ENCODE data around the gene KHDC4. TPM values are rescaled to one million over a fixed set of nuclear protein-coding genes. Genes with fewer than 3 reads are reported as not detected.

KHDC4 gene
- total and polyA plus RNA-seq, 9 of the 15 experiments (the other 6 are each of a cell fraction or from before 2014, with no cell fraction given): 12.1 to 185 (median 65.6) TPM

DNA sequence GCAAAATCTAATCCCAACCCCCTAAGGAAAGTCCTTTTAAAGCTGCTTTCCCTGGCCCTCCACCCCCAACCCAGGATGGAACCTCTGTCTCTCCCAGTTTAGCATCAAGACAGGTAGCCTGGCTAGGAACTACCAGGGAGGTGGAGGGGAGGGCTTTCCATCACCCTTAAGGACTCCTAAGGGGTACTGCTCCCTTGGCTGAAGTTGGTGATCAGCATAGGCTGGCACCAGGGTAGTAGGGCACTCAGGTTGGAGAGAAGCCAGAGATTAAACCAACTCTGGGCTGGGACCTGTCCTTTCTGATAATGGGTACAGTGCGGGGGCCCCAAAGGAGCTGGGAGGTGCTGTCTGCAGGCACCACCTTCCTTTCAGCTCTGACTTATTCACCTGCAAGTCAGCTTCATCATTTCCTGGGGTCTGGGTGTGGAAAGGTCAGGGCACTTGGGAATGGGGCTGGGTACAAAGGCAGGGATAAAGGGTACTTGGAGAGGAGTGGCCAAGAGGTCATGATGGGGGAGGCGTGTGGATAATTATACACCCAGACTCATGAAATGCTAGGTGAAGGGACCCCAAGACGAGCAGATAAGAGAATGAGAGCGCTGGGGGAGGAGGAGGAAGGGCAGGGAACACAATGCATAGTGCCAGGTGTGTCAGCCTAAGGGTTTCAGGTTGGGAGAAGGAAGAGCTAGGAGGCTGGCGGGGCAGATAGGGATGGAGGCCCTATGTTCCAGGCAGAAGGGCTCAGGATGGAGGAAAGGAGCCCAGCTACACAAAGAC lies 42.9 kb upstream of the KHDC4 start (continued):
- TF ChIP-seq ZNF175 (CRISPR knock-in tag; IDR thresholded peaks at IDR 0.05; ENCODE audit: low read depth) (0 out of 2 replicates have a peak, but pooled peaks have one; percentile 22), LARP7 (IDR thresholded peaks at IDR 0.05) (peak; percentile 52; the same call in 1 of the 2 replicates), HBP1 (CRISPR knock-in tag; IDR thresholded peaks at IDR 0.05) (no peak), ARHGAP35 (IDR thresholded peaks at IDR 0.05; ENCODE audit: partially characterized antibody) (peak; percentile 6), NR2C1 (IDR thresholded peaks at IDR 0.05) (0 out of 2 replicates have a peak, but pooled peaks have one; percentile 33), NR2C1 (tag; IDR thresholded peaks at IDR 0.05) (no peak), POLR2B (IDR thresholded peaks at IDR 0.05; ENCODE audit: low read depth, partially characterized antibody) (peak; percentile 22), KDM1A (IDR thresholded peaks at IDR 0.05) (peak in 1 of 2 experiments; percentile 23; a peak in 2 of 4 replicates), LCOR (CRISPR knock-in tag; IDR thresholded peaks at IDR 0.05) (no peak), EP400 (IDR thresholded peaks at IDR 0.05) (0 out of 2 replicates have a peak, but pooled peaks have one; percentile 5), ID3 (CRISPR knock-in tag; IDR thresholded peaks at IDR 0.05) (no peak), ID3 (tag; IDR thresholded peaks at IDR 0.05) (no peak), CREB1 (IDR thresholded peaks at IDR 0.05) (no peak), CREB1 (CRISPR knock-in tag; IDR thresholded peaks at IDR 0.05) (0 out of 2 replicates have a peak, but pooled peaks have one; percentile 26), ZFX (CRISPR knock-in tag; IDR thresholded peaks at IDR 0.05) (peak; percentile 39; the same call in 1 of the 2 replicates), ZNF764 (CRISPR knock-in tag; IDR thresholded peaks at IDR 0.05; ENCODE audit: low read depth) (no peak)

All from K562 (cell line).